Measurements from ENCODE around the gene GRK1. TPM values are rescaled to one million over a fixed set of nuclear protein-coding genes. Genes with fewer than 3 reads are reported as not detected.

Gene GRK1
- total RNA-seq, 1 experiment from 2014 or later = not detected

GRCh38 chr13:113784645-113785024, 117.6 kb downstream of the GRK1 start:
- no TSS peak for BruUV-seq (replicated peaks)
- Histone ChIP-seq H2AFZ (no peak overlapping the region), H3K27ac (peak overlapping the region; percentile 62), H3K9me2 (ENCODE audit: insufficient read depth) (no peaks in the 10 kb centered on the region), H3K27me3 (ENCODE audit: insufficient read depth, low read depth) (0 out of 2 replicates have a peak, but pooled peaks cover 5% of the 10 kb centered on the region), H3K36me3 (ENCODE audit: low read depth) (no peaks in the 10 kb centered on the region), H3K4me3 (no peak overlapping the region; the same call in 1 of the 2 replicates), H4K20me1 (ENCODE audit: insufficient read depth) (no peaks in the 10 kb centered on the region), H3K9me3 (ENCODE audit: insufficient read depth, low read depth) (peaks cover 12% of the 10 kb centered on the region; the same call in 1 of the 2 replicates), H3K4me2 (peak overlapping the region; percentile 65), H3F3A (ENCODE audit: insufficient read depth, low read depth) (peaks cover 37% of the 10 kb centered on the region), H3K4me1 (replicated peaks; ENCODE audit: insufficient read depth) (peaks cover 29% of the 10 kb centered on the region), H3K79me2 (ENCODE audit: low read depth) (no peaks in the 10 kb centered on the region)
- CTCF ChIA-PET = no interaction called here
- intact Hi-C loops (cut with micrococcal nuclease; ENCODE audit: unreplicated experiment) = loop anchor here (2.0 kb wide), 1 partner anchor 30 kb away; no protein-coding TSS in a partner anchor
- no peak for DNase-seq
- POLR2A ChIA-PET (ENCODE audit: unreplicated experiment) = interaction anchor here (0.5 kb wide), 1 partner anchor 404 kb away, joined by 3 read pairs; no protein-coding TSS in a partner anchor
- TF ChIP-seq EZH2 (IDR thresholded peaks at IDR 0.05; ENCODE audit: low read depth) (no peak), CTCF (conservative IDR thresholded peaks at IDR 0.05) (no peak)

- ChIA-PET CTCF (no interaction called here), POLR2A (ENCODE audit: unreplicated experiment) (interaction anchor here (0.5 kb wide), 1 partner anchor 403 kb away, joined by 3 read pairs; no protein-coding TSS in a partner anchor)
- DNase-seq = peak; percentile 78 to 88
- peaks cover 37% of the 10 kb centered on the region for H3F3A ChIP-seq (ENCODE audit: insufficient read depth, low read depth)
- H4K20me1 ChIP-seq (ENCODE audit: insufficient read depth) = no peaks in the 10 kb centered on the region
- peaks cover 29% of the 10 kb centered on the region for H3K4me1 ChIP-seq (replicated peaks; ENCODE audit: insufficient read depth)
- H3K27ac ChIP-seq = peak overlapping the region; percentile 62
- 0 out of 2 replicates have a peak, but pooled peaks cover 4% of the 10 kb centered on the region for H3K27me3 ChIP-seq (ENCODE audit: insufficient read depth, low read depth)
- TF ChIP-seq EZH2 (IDR thresholded peaks at IDR 0.05; ENCODE audit: low read depth) = no peak
- TF ChIP-seq CTCF (conservative IDR thresholded peaks at IDR 0.05) = no peak
- no peaks in the 10 kb centered on the region for H3K36me3 ChIP-seq (ENCODE audit: low read depth)
- peak overlapping the region; percentile 12; the same call in 1 of the 2 replicates for H3K4me3 ChIP-seq
- H3K4me2 ChIP-seq = peak overlapping the region; percentile 65
- intact Hi-C loops (cut with micrococcal nuclease; ENCODE audit: unreplicated experiment) = loop anchor here (2.0 kb wide), 1 partner anchor 29 kb away; no protein-coding TSS in a partner anchor
- H2AFZ ChIP-seq = no peak overlapping the region
- H3K9me2 ChIP-seq (ENCODE audit: insufficient read depth) = no peaks in the 10 kb centered on the region
- BruUV-seq (replicated peaks) = no TSS peak
- no peaks in the 10 kb centered on the region for H3K79me2 ChIP-seq (ENCODE audit: low read depth)
- peaks cover 12% of the 10 kb centered on the region; the same call in 1 of the 2 replicates for H3K9me3 ChIP-seq (ENCODE audit: insufficient read depth, low read depth)
Measured at GRCh38 chr13:113785051-113786010, 118.3 kb downstream of the GRK1 start.

DNA sequence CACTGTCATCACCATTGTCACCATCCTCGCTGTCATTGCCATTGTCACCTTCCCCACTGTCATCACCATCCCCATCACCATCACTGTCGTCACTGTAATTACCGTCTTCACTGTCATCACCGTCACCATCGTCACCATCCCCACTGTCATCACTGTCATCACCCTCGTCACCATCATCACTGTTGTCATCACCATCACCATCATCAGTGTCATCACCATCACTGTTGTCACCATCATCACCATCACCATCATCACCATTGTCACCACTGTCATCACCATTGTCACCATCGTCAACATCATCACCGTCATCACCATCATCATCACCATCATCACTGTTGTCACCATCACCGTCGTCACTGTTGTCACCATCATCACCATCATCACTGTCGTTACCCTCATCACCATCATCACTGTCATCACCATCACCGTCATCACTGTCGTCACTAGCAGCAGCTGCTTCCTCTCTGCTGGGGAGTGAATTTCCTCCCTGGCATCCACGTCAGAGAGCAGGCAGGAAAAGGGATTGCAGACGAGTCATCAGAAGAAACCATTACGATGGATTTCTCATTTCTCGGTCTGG, 119.3 kb downstream of the GRK1 start:
- no peaks in the 10 kb centered on the region for H3K36me3 ChIP-seq (ENCODE audit: low read depth)
- no peaks in the 10 kb centered on the region for H3K79me2 ChIP-seq (ENCODE audit: low read depth)
- H3K4me3 ChIP-seq = no peak overlapping the region
- H4K20me1 ChIP-seq (ENCODE audit: insufficient read depth) = no peaks in the 10 kb centered on the region
- H3F3A ChIP-seq (ENCODE audit: insufficient read depth, low read depth) = peaks cover 37% of the 10 kb centered on the region
- intact Hi-C loops (cut with micrococcal nuclease; ENCODE audit: unreplicated experiment) = no loop called here
- POLR2A ChIA-PET (ENCODE audit: unreplicated experiment) = no interaction called here
- H3K9me2 ChIP-seq (ENCODE audit: insufficient read depth) = no peaks in the 10 kb centered on the region
- CTCF ChIA-PET = no interaction called here
- peaks cover 29% of the 10 kb centered on the region for H3K4me1 ChIP-seq (replicated peaks; ENCODE audit: insufficient read depth)
- peaks cover 12% of the 10 kb centered on the region; the same call in 1 of the 2 replicates for H3K9me3 ChIP-seq (ENCODE audit: insufficient read depth, low read depth)
- H3K27me3 ChIP-seq (ENCODE audit: insufficient read depth, low read depth) = 0 out of 2 replicates have a peak, but pooled peaks cover 9% of the 10 kb centered on the region
- TF ChIP-seq CTCF (conservative IDR thresholded peaks at IDR 0.05) = no peak
- no peak for TF ChIP-seq EZH2 (IDR thresholded peaks at IDR 0.05; ENCODE audit: low read depth)
- no peak overlapping the region for H2AFZ ChIP-seq
- no peak for DNase-seq
- H3K4me2 ChIP-seq = peak overlapping the region; percentile 65; the same call in 1 of the 2 replicates
- no peak overlapping the region for H3K27ac ChIP-seq
- BruUV-seq (replicated peaks) = no TSS peak
